ENCODE results near the gene SLC35F2.
"Not testable (repeated sequence)": the region's sequence is repeated elsewhere in the genome, so short reads cannot be mapped to it uniquely, and the experiment has no call there.

SLC35F2 gene

DNA sequence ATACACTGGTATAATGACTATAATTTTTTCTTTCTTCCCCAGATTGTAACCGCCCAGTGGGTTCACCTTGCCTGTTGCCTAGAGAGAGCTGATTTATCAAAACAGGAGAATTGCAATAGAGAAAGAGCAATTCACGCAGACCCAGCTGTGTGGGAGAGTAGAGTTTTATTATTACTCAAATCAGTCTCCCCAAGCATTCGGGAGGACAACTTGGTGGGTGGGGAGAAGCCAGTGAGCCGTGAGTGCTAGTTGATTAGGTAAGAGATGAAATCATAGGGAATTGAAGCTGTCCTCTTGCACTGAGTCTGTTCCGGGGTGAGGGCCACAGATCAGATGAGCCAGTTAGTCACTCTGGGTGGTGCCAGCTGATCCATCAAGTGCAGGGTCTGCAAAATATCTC, 73.2 kb downstream of the SLC35F2 start:
- DNase-seq = no peak

DNA sequence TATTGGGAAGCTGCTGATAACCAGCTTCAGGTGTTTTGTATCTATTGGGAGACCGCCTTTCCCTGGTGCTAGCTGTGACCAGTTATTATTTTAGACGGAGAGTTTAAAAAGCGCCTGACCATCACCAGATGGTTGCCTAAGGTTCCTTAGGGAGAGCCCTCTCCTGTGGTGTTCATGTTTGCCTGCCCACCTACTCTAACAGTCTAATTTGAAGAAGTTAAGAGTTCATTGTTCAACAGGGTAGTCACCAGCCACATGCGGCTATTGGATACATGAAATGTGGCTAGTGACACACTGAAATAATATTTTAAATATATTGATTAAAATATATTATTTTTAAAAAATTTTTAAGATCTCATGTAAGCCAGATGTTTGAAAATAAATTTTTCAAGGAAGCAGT, 75.5 kb downstream of the SLC35F2 start:
- no peak for DNase-seq

DNA sequence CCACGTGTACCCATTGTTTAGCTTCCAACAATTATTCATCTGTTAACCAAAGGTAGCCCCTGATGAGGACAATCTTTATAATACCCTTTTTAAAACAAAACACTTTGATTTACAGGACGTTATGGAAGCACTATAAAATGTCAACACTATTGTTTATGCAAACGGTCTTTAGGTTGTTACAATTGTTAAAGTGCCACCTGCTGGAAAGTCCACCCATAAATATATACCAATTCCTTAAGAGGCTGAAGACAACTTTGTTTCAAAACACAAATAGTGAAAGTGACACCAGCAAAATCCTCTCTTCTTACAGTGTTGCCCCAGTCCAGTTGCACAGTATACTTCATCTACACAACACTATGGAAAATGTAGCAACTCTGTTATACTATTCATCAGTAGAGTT, 77.8 kb downstream of the SLC35F2 start:
- no peak for DNase-seq

DNA sequence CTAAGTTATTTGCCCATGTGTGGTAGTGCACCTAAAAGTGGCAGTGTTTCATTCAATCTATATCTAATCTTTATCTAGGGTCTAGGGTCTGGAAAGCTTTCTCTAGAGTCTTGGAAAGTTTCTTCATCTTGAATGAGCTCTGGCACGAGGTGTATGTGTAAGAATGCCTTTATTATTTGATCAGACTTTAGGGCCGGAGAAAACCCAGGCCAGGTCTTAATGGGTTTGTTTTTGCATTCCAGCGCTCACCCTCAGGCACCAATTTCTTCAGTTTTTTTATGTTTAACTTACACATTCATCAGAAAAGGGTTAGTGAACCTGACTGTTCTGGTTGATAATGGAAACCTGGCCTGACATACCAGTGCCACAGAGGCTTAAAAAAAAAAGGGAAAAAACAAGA, 78.5 kb downstream of the SLC35F2 start:
- no peak for DNase-seq

DNA sequence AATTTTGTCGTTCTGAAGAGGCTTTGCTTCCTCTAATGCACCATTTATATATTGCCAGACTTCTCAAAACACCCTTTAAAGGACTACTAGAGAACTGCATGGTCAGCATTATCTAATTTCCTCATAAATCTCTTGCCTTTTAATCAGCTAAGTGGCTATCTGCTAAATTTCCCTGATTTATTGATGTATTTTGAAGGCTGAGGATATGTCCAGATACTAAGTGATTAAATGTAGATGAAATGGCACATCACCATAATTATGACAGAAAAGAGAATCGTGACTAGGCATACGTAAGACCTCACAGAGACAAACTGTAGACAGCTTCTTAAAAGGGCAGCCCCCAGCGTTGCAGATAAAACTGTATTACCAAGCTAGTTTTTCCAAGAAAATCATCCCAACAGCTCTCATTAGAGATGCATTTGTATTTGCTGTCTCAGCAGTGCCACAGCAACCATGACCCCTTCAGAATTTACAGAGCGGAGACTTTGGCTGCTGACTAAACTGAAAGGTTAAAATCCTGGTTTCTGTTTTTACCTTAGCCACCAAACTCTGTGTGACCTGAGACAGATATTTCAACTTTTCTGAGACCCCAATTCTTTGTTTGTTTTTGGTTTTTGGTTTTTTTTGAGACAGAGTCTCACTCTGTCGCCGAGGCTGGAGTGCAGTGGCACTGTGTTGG, 79.6 kb downstream of the SLC35F2 start:
- DNase-seq = no peak

DNA sequence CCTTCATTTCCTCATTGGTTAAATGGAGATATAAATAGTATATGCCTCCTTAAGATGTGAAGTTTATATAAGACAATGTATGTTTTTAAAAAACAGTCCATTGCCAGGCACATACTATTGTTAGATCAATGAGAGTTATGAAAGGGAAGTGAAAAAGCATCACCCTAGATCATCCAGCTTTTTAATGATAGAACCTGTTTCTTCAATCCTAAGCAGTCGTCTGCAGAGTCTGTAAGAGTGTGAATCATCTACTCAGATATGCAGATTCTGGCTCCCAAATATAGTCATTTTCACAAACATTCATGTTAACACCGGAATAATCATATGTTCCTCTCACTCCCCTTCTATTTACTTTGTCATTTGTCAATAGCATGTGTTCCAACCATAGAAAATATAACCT, 81.5 kb downstream of the SLC35F2 start:
- DNase-seq = no peak

DNA sequence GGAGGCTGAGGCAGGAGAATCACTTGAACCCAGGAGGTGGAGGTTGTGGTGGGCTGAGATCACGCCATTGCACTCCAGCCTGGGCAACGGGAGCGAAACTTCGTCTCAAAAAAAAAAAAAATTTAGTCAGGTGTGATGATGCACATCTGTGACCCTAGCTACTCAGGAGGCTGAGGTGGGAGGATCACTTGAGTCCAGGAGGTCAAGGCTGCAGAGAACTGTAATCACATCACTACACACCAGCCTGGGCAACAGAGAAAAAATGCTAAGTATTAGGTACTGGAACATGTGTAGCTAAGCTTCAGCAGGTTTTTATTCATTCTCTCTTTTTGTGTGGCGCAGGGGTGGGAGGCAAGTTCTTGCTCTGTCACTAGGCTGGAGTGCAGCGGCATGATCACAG, 82.5 kb downstream of the SLC35F2 start:
- no peak for DNase-seq

DNA sequence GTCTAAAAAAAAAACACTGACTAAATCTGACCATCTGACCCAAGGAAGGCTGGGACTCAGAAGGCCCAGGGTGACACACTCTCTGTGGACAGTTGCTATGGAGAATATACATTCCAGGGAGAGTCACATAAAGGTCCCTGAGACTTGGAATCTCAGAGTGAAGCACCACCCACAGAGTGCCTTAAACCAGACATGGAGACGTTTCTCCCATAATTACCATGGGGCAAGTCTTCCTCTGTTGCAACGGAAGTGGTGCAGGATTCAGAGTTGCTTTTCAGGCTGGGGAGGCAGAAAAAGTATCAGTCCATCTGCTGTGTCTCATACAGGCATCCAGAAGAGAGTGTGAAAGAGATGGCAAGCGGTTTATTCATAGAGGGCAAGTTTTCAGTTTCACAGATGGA, 88.0 kb downstream of the SLC35F2 start:
- DNase-seq = no peak

DNA sequence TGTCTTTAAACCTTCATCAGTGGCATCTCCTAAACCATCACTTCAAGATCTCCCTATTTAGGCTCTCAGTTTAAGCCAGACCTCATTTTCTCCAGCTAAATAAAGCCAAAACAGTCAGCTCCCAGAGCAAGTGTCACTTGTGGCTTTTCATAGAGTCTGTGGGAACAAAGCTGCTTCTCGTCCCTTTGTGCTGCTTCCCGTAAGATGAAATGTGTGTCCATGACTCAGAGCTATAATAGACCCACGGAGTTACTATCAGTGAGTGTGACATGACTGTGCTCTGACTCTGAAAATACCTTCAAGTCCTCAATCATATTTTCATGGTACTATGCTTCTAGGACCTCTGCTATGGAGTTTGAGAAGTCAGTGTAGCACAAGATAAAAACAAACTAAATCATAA, 89.4 kb downstream of the SLC35F2 start:
- DNase-seq = no peak

DNA sequence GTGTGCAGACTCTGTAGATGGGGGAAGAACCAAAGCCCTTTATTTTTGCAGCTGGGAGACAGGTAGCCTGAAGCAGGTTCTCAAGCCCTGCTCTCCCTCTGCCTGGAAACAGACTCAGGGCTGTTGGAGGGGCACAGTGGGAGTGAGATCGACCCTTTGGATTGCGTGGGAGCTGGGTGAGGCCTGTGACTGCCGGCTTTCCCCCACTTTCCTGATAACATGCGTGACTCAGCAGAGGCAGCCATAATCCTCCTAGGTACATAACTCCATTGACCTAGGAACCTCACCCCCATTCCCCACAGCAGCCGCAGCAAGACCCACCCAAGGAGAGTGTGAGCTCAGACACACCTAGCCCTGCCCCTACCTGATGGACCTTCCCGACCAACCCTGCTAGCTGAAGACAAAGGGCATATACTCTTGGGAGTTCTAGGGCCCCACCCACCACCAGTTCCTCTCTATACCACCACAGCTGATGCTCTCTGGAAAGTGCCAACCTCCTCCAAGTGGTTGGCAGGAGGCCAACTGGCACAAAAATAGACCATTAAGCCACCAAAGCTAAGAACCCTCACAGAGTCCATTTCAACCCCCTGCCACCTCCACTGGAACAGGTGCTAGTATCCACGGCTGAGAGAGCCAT, 99.8 kb downstream of the SLC35F2 start:
- DNase-seq = not testable (repeated sequence)

DNA sequence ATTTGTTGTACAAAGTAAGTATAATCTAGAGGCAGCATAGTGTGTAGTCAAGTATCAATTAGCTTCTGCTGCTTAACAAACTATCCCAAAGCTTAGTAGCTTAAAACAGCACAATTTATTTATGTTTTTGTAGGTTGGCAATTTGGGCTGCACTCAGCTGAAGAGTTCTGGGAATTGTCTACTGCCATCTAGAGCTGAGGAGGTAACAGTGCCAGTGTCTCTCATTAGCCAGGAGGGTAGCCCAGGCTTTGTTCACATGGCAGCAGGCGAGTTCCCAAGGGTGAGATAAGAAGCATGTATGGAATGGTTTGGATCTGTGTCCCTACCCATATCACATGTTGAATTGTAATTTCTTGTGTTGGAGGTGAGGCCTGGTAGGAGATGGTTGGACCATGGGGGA, 100.9 kb downstream of the SLC35F2 start:
- DNase-seq = no peak

DNA sequence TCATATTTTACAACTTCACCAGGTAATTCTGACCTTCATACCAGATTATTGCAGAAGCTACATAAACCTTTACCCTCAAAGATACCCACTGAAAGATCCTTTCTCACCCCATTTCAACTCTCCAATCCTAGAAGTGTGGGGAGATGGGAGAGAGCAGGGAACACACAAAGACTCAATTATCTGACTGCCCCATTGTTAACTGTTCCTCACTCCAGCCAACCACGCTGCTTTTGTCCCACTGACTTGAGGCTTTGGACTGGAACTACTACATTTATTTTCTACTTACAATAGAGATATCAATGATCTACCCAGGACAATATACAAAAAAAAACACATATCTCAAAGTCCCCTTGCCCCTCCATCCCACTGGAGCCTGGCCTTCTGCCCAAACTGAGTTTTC, 102.0 kb downstream of the SLC35F2 start:
- DNase-seq = no peak

DNA sequence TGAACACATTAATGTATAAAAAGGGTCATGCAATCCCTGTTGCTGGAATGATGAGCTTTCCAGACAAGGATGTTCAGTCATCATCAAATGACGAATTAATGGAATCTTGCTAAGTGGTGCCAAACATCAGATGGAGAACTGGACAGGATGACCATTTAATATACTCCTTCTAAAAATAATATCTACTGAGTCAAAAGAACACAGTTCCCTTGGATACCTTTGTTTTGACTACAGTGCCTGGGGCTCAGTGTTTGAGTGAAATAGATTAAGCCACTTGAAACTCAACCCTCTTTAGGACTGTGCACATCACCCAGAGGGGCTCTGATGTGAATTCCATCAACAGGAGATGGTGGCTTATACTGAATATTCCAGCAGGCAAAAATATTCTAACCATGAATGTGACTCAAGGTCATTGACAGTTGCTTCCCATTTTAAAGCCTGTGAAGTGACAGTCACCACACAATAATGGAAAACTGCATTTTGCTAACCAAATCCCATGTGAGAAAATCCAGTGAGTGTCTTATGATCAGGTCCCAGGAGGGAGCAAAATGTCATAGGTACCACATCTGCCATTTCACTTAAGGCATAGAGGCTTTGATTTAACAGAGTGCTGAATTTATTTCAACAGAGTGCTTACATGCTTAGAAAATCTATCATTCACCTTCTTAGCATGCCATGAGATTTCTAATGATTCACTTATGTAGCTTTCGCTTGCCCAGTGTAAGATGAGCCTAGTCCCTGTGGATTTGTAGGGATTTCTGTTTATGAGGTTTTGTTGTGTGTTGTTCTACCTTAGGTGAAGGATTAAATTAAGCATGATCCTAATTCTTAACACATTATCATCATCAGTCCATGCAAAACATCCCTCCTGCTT, 105.4 kb downstream of the SLC35F2 start:
- DNase-seq = no peak

DNA sequence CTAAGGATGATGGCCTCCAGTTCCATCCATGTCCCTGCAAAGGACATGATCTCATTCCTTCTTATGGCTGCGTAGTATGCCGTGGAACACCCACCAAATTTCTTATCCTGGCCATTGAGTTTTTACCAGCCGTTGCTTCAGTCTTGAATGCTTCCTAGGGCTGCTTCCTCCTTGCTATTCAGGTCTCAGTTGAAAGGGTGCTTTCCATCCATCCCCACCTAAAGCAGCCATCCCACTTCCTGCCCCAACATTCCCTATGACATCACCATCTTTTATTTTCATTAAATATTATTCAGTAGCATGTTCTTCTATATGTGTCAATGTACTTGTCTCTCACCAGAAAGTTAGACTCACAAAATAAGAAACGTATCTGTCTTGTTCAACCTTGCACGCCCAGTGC, 106.1 kb downstream of the SLC35F2 start:
- DNase-seq = no peak

DNA sequence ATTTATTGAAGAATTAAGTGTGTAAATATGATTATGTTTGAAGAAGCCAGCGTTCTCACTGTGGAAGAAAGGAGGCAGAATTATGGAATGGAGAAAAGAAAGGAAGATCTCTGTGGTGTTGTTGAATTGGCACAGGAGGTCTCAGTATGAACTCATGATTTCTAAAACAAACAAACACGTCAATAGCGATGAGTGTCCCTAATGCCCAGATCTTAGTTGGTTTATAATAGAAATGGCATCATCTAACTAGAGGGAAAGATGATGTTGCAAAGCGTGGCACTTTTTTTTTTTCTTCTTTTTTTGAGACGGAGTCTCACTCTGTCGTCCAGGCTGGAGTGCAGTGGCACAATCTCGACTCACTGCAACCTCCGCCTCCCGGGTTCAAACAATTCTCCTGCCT, 107.5 kb downstream of the SLC35F2 start:
- DNase-seq = no peak

DNA sequence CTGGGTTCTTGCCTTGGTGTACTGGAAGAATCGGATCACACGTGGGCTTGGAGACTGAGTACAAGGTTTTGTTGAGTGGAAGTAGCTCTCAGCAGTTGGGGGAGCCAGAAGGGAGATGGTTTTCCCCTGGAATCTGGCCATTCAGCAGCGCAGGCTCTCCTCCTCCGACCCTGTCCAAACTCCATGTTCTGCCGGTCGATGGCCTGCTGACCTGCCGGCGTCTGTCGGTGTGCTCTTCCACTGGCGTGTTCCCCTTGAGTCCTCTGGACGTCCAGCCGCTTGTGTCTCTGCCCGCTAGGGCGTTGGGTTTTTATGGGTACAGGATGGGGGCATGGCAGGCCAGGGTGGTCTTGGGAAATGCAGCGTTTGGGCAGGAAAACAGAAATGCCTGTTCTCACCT, 108.3 kb downstream of the SLC35F2 start:
- no peak for DNase-seq

DNA sequence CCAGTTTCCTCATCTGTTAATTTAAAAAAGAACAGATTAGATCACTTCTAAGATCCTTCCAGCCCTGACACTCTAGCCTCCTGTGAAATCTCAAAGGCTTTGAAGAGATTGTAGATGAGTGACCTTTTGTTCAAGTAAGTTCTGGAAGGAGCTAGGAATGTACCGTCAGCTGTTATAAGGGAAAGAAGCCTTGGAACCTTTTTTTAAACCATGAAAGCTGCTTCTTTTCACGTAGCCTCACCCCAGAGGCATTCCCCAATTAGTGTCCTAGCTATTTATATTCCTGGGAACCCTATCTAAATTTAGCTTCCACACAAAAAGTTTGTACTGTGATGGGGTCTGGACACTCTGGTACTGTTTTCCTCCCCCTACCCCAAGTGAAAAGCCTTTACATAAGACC, 111.0 kb downstream of the SLC35F2 start:
- DNase-seq = no peak

DNA sequence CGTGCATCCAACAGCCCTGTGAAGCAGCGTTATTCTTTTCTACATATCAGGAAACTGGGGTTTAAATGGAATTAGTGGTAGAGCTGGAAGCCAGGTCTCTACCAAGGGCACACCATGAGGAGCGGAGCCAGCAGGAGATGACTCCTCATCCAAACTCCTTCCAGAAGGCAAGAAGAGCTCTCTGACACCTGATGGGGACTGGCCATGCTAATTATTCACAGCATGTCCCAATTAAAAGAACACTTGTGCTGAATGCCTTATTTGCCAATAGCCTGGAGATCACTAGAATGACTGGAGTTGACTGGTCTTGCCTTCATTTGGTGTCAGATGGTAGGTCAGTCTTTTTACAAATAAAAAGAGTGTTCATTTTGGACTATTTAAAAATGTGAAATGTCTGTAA, 113.9 kb downstream of the SLC35F2 start:
- no peak for DNase-seq

DNA sequence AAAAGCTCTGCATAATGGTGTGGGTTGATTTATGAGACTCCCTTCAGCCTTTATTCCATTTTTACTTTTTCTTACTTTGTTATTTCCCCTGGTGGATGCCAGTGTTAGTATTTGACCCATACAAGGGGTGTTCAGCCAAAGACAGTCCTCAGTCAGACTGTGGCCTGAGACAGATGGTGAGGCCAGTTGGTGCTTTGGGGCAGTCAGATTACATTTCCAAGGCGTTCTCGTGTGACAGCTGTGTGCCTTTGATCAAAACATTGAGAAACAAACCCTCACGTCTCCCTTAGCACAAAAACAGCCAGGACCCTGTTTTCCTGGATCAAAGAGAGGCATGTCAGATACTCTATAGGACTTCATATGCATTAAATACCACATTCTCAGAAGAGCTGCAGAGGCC, 115.4 kb downstream of the SLC35F2 start:
- DNase-seq = no peak

DNA sequence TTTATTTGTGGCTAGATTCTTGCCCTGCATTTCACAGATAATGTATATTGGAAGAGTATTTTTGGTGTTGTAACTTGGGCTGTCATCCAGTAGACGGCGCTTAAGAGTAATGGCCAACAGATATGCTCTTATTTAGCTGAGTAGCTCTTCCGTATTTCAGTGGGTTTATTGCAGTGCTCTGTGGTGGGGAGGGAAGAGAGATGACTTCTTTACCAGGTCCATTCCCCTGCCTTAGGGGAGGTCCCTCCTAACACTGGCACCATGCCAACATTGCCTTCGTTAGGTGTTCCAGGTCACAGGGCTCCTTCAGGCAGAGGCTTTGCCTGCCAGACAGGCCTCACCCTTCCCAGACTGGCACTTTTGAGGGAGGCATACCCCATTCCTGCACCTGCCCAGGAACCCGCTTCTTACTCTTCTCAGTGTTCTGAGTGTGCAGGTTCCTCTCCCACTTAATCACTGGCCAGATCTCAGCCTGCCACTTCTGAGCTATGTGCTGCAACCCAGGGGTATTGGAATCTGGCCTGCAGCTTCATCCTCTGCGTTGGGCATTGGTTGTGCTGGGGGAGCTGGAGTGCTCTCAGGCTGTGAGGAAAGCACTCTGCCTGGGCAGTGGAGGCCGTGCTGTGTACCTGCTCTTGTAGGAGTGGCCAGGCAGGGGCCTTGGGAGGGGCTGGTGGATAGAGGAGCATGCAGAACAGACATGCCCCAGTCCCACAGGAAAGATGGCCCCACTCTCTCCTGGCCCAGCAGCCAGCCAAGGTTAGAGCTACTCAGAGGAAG, 117.4 kb downstream of the SLC35F2 start:
- DNase-seq = peak in 1 of 2 donors; percentile 57

Measured in bone marrow (tissue), 2 donors.